ENCODE measurements around the gene BCAS4. TPM values are rescaled to one million over a fixed set of nuclear protein-coding genes. Genes with fewer than 3 reads are reported as not detected.
A peak's percentile ranks its signal among the peaks of the same experiment; 100 is the strongest.

BCAS4 gene
- total RNA-seq, 3 donors from 2014 or later (not counting 1 experiment from before 2014, with no cell fraction given): 7.7 to 13.5 (median 10.5) TPM

DNA sequence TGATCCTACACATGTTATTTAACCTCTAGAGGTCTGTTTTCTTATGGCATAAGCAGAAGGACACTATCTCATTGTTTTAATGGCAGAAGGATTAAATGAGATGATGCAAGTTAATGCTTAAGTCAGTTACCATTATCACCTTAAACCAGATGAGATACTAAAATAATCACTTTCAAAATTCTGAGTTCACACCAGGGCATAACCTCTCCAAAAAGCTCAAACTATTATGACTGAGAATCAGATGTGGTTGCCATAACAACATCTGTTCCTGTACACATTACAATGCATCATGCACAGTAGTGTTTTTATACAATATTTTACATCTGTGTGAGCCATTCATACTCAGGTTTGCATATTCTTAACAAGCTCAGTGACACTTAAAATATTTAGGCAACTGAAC, 126.1 kb downstream of the BCAS4 start:
- Histone ChIP-seq H3K36me3 (ENCODE audit: control insufficient read depth, insufficient read depth, low read length) (peaks cover 23% of the 10 kb centered on the region), H3K9me3 (ENCODE audit: control insufficient read depth, insufficient read depth, low read length) (no peaks in the 10 kb centered on the region), H3K4me1 (ENCODE audit: control insufficient read depth, insufficient read depth, low read length) (peaks cover 12% of the 10 kb centered on the region), H3K27me3 (ENCODE audit: control insufficient read depth, insufficient read depth, low read length) (no peaks in the 10 kb centered on the region), H3K27ac (ENCODE audit: low read length) (no peak overlapping the region), H3K4me3 (ENCODE audit: low read length) (no peak overlapping the region)
- no peaks in the 10 kb centered on the region for H3K9me3 Mint-ChIP-seq
- H3K36me3 Mint-ChIP-seq: no peaks in the 10 kb centered on the region
- ATAC-seq (peak; percentile 67 to 79 (median 72)), DNase-seq (peak in 1 of 2 donors; percentile 49)
- H3K27ac Mint-ChIP-seq: peak overlapping the region; percentile 71 to 81
- H3K27me3 Mint-ChIP-seq (ENCODE audit: low read depth in 2 of 2): no peaks in the 10 kb centered on the region
- intact Hi-C loops (cut with micrococcal nuclease): no loop called here
- H3K4me1 Mint-ChIP-seq: peaks cover 73 to 78% of the 10 kb centered on the region in 2 donors
- no peak for TF ChIP-seq CTCF (IDR thresholded peaks at IDR 0.05)
- H3K4me3 Mint-ChIP-seq: no peak overlapping the region

DNA sequence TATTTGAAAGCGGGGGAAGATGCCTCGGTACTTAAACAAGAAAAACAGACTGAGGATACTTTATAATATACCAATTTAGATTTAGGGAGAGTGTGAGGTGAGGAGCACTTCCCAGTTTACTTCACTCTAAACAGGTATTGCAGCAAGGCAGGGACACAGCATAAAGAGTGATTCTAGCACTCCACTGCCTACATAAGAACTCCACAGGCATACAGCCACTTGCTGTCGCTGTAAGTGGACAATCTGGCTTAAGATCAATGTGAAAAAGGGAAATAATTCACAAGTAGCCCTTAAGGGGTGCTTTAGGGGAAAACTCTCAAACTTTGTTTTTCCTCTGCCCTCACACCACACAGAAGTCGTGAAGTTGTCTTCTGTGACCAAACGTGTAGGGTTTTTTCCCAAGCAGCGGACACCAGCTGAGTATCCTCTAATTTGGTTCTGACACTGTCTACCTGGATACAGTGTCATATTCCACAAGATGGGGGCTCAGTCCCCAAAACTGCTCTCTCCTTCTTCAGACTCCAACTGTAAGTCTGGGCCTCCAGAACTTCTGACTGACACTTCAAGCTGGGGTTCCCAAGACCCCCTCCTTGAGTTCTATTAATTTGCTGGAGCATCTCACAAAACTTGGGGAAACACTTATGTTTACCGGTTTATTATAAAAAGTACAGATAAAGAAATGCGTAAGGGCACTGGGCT, 127.1 kb downstream of the BCAS4 start:
- H3K9me3 ChIP-seq (ENCODE audit: control insufficient read depth, insufficient read depth, low read length): no peaks in the 10 kb centered on the region
- WGBS (ENCODE audit: insufficient coverage): 76% methylated on average over 5 of the region's 8 CpGs

DNA sequence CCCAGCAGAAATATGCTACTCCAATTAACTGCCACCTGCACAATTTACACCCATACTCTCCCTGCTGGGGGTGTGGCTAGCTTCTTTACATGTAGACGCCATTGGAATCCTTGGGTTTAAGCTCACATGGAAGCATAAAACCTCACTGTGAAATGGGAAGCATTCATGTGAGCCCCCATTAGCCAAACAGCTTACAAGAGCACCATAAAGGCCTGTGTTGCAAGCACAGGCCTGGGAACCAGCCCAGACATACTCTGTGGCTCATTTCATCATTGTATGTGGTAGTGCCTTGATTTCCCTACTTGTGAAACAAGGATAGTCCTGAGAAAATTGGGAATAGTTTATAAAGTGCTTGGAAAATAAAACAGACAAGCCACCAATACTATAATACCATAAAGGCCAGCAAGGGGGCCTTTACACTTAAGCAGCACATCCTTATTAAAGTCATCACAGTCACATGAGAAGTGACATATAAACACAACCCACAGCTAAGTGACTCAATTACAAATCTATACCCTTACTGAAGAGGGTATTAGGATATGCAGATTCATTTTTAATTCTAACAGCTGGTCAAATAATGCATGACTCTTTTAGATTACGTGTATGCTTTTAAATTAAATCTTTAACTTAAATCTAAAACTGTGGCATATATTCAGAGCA, 129.5 kb downstream of the BCAS4 start:
- H3K4me3 Mint-ChIP-seq: no peak overlapping the region
- peaks cover 64 to 72% of the 10 kb centered on the region in 2 donors for H3K4me1 Mint-ChIP-seq
- peaks cover 32% of the 10 kb centered on the region for H3K36me3 ChIP-seq (ENCODE audit: control insufficient read depth, insufficient read depth, low read length)
- peaks cover 17% of the 10 kb centered on the region for H3K4me1 ChIP-seq (ENCODE audit: control insufficient read depth, insufficient read depth, low read length)
- intact Hi-C loops (cut with micrococcal nuclease): no loop called here
- no peaks in the 10 kb centered on the region for H3K27me3 Mint-ChIP-seq (ENCODE audit: low read depth in 2 of 2)
- H3K27me3 ChIP-seq (ENCODE audit: control insufficient read depth, insufficient read depth, low read length): no peaks in the 10 kb centered on the region
- H3K27ac Mint-ChIP-seq: peak overlapping the region; percentile 27 to 69
- H3K27ac ChIP-seq (ENCODE audit: low read length): no peak overlapping the region
- DNase-seq (no peak), ATAC-seq (no peak)
- no peaks in the 10 kb centered on the region for H3K9me3 ChIP-seq (ENCODE audit: control insufficient read depth, insufficient read depth, low read length)
- H3K4me3 ChIP-seq (ENCODE audit: low read length): no peak overlapping the region
- 81% methylated on average over 2 of the region's 2 CpGs for WGBS (ENCODE audit: insufficient coverage)
- no peaks in the 10 kb centered on the region for H3K36me3 Mint-ChIP-seq
- H3K9me3 Mint-ChIP-seq: no peaks in the 10 kb centered on the region
- TF ChIP-seq CTCF (IDR thresholded peaks at IDR 0.05): no peak

More for the DNA sequence above, 127.1 kb downstream of the BCAS4 start:
- H3K36me3 ChIP-seq (ENCODE audit: control insufficient read depth, insufficient read depth, low read length): peaks cover 24% of the 10 kb centered on the region
- Mint-ChIP-seq H3K36me3 (no peaks in the 10 kb centered on the region), H3K27ac (peak overlapping the region; percentile 71 to 81), H3K4me1 (peaks cover 65 to 72% of the 10 kb centered on the region in 2 donors), H3K4me3 (no peak overlapping the region), H3K27me3 (ENCODE audit: low read depth in 2 of 2) (no peaks in the 10 kb centered on the region), H3K9me3 (no peaks in the 10 kb centered on the region)
- intact Hi-C loops (cut with micrococcal nuclease): no loop called here
- no peak overlapping the region for H3K4me3 ChIP-seq (ENCODE audit: low read length)
- ATAC-seq (no peak), DNase-seq (no peak)
- H3K27ac ChIP-seq (ENCODE audit: low read length): no peak overlapping the region
- no peaks in the 10 kb centered on the region for H3K27me3 ChIP-seq (ENCODE audit: control insufficient read depth, insufficient read depth, low read length)
- H3K4me1 ChIP-seq (ENCODE audit: control insufficient read depth, insufficient read depth, low read length): peaks cover 11% of the 10 kb centered on the region
- TF ChIP-seq CTCF (IDR thresholded peaks at IDR 0.05): no peak

All from natural killer cell (primary cell).